GM21526 (cell line): Measurements from ENCODE around the gene PLET1.
"Not testable (repeated sequence)": the region's sequence is repeated elsewhere in the genome, so short reads cannot be mapped to it uniquely, and the experiment has no call there.

Experiments used
- ATAC-seq: cut with Tn5 transposase; IDR thresholded peaks from one replicate; pipeline ENCODE4 v1.9.1; 2021; ENCODE audit warnings: moderate library complexity; ENCODE audit not compliant: unreplicated experiment, low FRiP score

PLET1 gene

GRCh38 chr11:112216561-112217105 is 44.0 kb downstream of the PLET1 start:
- no peak for ATAC-seq

- no peak for ATAC-seq
These were observed 45.0 kb downstream of the PLET1 start for GRCh38 chr11:112215621-112216020.

- ATAC-seq = no peak
These were observed 46.9 kb downstream of the PLET1 start for GRCh38 chr11:112213753-112214152.

GRCh38 chr11:112212710-112213109 is 48.0 kb downstream of the PLET1 start:
- ATAC-seq = no peak

GRCh38 chr11:112212290-112212689 is 48.4 kb downstream of the PLET1 start:
- ATAC-seq = no peak

- ATAC-seq = no peak
These were observed 49.1 kb downstream of the PLET1 start for GRCh38 chr11:112211536-112211935.

GRCh38 chr11:112210890-112211289 is 49.8 kb downstream of the PLET1 start:
- ATAC-seq = no peak

GRCh38 chr11:112206071-112206470 is 54.6 kb downstream of the PLET1 start:
- ATAC-seq = no peak

- no peak for ATAC-seq
These were observed 60.4 kb downstream of the PLET1 start for GRCh38 chr11:112200252-112200651.

- ATAC-seq = not testable (repeated sequence)
These were observed 61.6 kb downstream of the PLET1 start for GRCh38 chr11:112199101-112199500.
